ENCODE results near the gene PODNL1. TPM values are rescaled to one million over a fixed set of nuclear protein-coding genes. Genes with fewer than 3 reads are reported as not detected.

Gene PODNL1
- total and polyA plus RNA-seq, 10 of the 15 experiments (the other 5 are each of a cell fraction or from before 2014, with no cell fraction given), result 0.04 to 0.44 TPM; not detected in 8

DNA sequence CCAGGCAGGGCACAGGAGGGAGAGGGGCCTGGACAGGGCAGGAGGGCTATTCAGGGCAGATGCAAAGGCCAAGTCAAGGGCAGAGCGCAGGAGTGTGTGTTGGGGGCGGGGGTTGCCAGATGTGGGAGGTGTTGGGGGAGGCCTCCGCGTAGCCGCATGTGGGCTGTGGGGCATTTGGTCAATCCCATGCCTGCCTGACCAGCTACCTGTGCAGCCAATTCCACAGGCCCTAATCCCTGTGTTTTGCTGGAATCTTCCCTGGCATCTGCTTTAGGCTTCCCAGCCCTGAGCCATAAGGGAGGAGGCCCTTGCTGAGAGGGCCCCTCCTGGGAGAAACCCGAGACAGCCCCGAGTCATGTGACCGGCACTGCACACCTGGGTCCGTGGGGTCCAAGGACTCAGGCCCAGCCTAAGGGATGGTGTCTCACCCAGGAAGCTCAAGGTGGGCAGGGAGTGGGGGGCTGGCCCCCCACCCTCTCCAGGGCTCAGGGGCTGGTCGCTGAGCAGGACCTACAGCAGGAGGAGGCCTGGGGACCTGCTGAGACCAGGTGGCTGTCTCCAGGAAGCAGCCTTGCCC, 47.6 kb upstream of the PODNL1 start (continued):
- TF ChIP-seq PAX5 (IDR thresholded peaks at IDR 0.05; ENCODE audit: borderline replicate concordance, low read depth, low read length) (no peak; the same call in 1 of the 2 replicates), CEBPB (IDR thresholded peaks at IDR 0.05; ENCODE audit: borderline replicate concordance in 1 of 2, low read depth in 2 of 2, low read length in 2 of 2) (no peak), TCF7 (IDR thresholded peaks at IDR 0.05; ENCODE audit: borderline replicate concordance) (no peak), MTA2 (IDR thresholded peaks at IDR 0.05; ENCODE audit: low read depth) (no peak), SIN3A (IDR thresholded peaks at IDR 0.05; ENCODE audit: low read depth, low read length) (no peak), BMI1 (IDR thresholded peaks at IDR 0.05; ENCODE audit: borderline replicate concordance) (no peak), RAD51 (IDR thresholded peaks at IDR 0.05) (peak; percentile 70; the same call in 1 of the 2 replicates), SP1 (IDR thresholded peaks at IDR 0.05; ENCODE audit: low read depth, low read length) (no peak), CBFB (IDR thresholded peaks at IDR 0.05; ENCODE audit: low read depth) (no peak), SRF (IDR thresholded peaks at IDR 0.05; ENCODE audit: low read depth in 2 of 2, low read length in 2 of 2) (no peak), SMAD5 (IDR thresholded peaks at IDR 0.05; ENCODE audit: low read depth) (no peak), RELB (IDR thresholded peaks at IDR 0.05; ENCODE audit: low read depth) (no peak), FOXM1 (IDR thresholded peaks at IDR 0.05; ENCODE audit: low read depth, low read length) (no peak), ELK1 (IDR thresholded peaks at IDR 0.05; ENCODE audit: low read depth, low read length) (no peak), STAT1 (conservative IDR thresholded peaks at IDR 0.05) (no peak), BCL11A (IDR thresholded peaks at IDR 0.05; ENCODE audit: low read depth, low read length) (no peak), FOXK2 (IDR thresholded peaks at IDR 0.05) (no peak), ZZZ3 (IDR thresholded peaks at IDR 0.05; ENCODE audit: control insufficient read depth, insufficient read length, low read depth) (no peak), YY1 (IDR thresholded peaks at IDR 0.05; ENCODE audit: low read depth, low read length) (no peak), IKZF2 (IDR thresholded peaks at IDR 0.05) (no peak)
- TF ChIP-seq, protein P1, sequence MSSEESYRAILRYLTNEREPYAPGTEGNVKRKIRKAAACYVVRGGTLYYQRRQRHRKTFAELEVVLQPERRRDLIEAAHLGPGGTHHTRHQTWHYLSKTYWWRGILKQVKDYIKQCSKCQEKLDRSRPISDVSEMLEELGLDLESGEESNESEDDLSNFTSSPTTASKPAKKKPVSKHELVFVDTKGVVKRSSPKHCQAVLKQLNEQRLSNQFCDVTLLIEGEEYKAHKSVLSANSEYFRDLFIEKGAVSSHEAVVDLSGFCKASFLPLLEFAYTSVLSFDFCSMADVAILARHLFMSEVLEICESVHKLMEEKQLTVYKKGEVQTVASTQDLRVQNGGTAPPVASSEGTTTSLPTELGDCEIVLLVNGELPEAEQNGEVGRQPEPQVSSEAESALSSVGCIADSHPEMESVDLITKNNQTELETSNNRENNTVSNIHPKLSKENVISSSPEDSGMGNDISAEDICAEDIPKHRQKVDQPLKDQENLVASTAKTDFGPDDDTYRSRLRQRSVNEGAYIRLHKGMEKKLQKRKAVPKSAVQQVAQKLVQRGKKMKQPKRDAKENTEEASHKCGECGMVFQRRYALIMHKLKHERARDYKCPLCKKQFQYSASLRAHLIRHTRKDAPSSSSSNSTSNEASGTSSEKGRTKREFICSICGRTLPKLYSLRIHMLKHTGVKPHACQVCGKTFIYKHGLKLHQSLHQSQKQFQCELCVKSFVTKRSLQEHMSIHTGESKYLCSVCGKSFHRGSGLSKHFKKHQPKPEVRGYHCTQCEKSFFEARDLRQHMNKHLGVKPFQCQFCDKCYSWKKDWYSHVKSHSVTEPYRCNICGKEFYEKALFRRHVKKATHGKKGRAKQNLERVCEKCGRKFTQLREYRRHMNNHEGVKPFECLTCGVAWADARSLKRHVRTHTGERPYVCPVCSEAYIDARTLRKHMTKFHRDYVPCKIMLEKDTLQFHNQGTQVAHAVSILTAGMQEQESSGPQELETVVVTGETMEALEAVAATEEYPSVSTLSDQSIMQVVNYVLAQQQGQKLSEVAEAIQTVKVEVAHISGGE (CRISPR knock-in tag; IDR thresholded peaks at IDR 0.05), result no peak
- TF ChIP-seq, protein P2, sequence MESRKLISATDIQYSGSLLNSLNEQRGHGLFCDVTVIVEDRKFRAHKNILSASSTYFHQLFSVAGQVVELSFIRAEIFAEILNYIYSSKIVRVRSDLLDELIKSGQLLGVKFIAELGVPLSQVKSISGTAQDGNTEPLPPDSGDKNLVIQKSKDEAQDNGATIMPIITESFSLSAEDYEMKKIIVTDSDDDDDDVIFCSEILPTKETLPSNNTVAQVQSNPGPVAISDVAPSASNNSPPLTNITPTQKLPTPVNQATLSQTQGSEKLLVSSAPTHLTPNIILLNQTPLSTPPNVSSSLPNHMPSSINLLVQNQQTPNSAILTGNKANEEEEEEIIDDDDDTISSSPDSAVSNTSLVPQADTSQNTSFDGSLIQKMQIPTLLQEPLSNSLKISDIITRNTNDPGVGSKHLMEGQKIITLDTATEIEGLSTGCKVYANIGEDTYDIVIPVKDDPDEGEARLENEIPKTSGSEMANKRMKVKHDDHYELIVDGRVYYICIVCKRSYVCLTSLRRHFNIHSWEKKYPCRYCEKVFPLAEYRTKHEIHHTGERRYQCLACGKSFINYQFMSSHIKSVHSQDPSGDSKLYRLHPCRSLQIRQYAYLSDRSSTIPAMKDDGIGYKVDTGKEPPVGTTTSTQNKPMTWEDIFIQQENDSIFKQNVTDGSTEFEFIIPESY (IDR thresholded peaks at IDR 0.05), result no peak
